GM23248 (cell line): ENCODE measurements around the gene RAE1.
"Not testable (repeated sequence)": the region's sequence is repeated elsewhere in the genome, so short reads cannot be mapped to it uniquely, and the experiment has no call there.

Experiments used
- EZH2 ChIP-seq: fragments of 200-600 bp; sonication (generic); IDR thresholded peaks from 2 replicates; pipeline ENCODE4 v1.6.1; 2018; ENCODE audit warnings: antibody characterized with exemption, mild to moderate bottlenecking; ENCODE audit not compliant: insufficient read depth, poor library complexity, severe bottlenecking
- EZH2phosphoT487 ChIP-seq: fragments of 200-600 bp; sonication (generic); IDR thresholded peaks from 2 replicates; pipeline ENCODE4 v1.6.1; 2018; ENCODE audit warnings: antibody characterized with exemption, moderate library complexity, mild to moderate bottlenecking, low read depth; ENCODE audit not compliant: insufficient read depth

- not testable (repeated sequence) for TF ChIP-seq EZH2, EZH2phosphoT487
These were observed 2.7 kb upstream of the RAE1 start for GRCh38 chr20:57348200-57348921.
